Parathyroid adenoma (tissue), 2 donors: ENCODE data around the gene C14orf180.

Experiments
- H2AFZ ChIP-seq: fragments of 300-600 bp; sonication (generic); one replicate; pipeline ENCODE4 v1.7.0; 2017; ENCODE audit warnings: antibody characterized with exemption, mild to moderate bottlenecking
- H3K27ac ChIP-seq: fragments of 300-600 bp; sonication (generic); one replicate; pipeline ENCODE4 v1.7.0; 2017
- H3K27me3 ChIP-seq: fragments of 300-600 bp; sonication (generic); one replicate; pipeline ENCODE4 v1.7.0; 2017; ENCODE audit warnings: low read length; ENCODE audit not compliant: control insufficient read depth, insufficient read depth
- H3K36me3 ChIP-seq: fragments of 300-600 bp; sonication (generic); one replicate; pipeline ENCODE4 v1.7.0; 2017; ENCODE audit warnings: low read length; ENCODE audit not compliant: control insufficient read depth, insufficient read depth
- H3K4me1 ChIP-seq: fragments of 300-600 bp; sonication (generic); one replicate; pipeline ENCODE4 v1.7.0; 2017; ENCODE audit warnings: control low read depth
- H3K4me2 ChIP-seq: fragments of 300-600 bp; sonication (generic); one replicate; pipeline ENCODE4 v1.7.0; 2017; ENCODE audit warnings: low read length
- H3K4me3 ChIP-seq: fragments of 300-600 bp; sonication (generic); one replicate; pipeline ENCODE4 v1.7.0; 2017; ENCODE audit warnings: low read depth, low read length
- H3K79me2 ChIP-seq: fragments of 300-600 bp; sonication (generic); one replicate; pipeline ENCODE4 v1.7.0; 2017; ENCODE audit warnings: control low read depth
- H3K9ac ChIP-seq: fragments of 300-600 bp; sonication (generic); one replicate; pipeline ENCODE4 v1.7.0; 2017; ENCODE audit warnings: mild to moderate bottlenecking
- H3K9me3 ChIP-seq: fragments of 300-600 bp; sonication (generic); one replicate; pipeline ENCODE4 v1.7.0; 2017; ENCODE audit warnings: low read length; ENCODE audit not compliant: control insufficient read depth
- CTCF ChIP-seq: fragments of 300-600 bp; sonication (generic); IDR thresholded peaks from one replicate; pipeline ENCODE4 v1.7.0; 2017; ENCODE audit warnings: antibody characterized with exemption, mild to moderate bottlenecking
- donor health status: primary hyperparathyroidism.

The C14orf180 gene

GRCh38 chr14:104547310-104547997 lies 32.1 kb upstream of the C14orf180 start:
- Histone ChIP-seq H3K9me3 (no peaks in the 10 kb centered on the region), H3K4me1 (no peaks in the 10 kb centered on the region), H3K36me3 (no peaks in the 10 kb centered on the region), H3K27me3 (no peaks in the 10 kb centered on the region), H3K4me3 (no peak overlapping the region), H2AFZ (no peak overlapping the region), H3K27ac (no peak overlapping the region), H3K4me2 (no peak overlapping the region), H3K79me2 (no peaks in the 10 kb centered on the region), H3K9ac (no peak overlapping the region)
- no peak for TF ChIP-seq CTCF

- Histone ChIP-seq H3K4me2 (no peak overlapping the region), H3K4me1 (no peaks in the 10 kb centered on the region), H3K27me3 (no peaks in the 10 kb centered on the region), H3K27ac (no peak overlapping the region), H3K79me2 (no peaks in the 10 kb centered on the region), H3K36me3 (no peaks in the 10 kb centered on the region), H3K9ac (no peak overlapping the region), H3K9me3 (no peaks in the 10 kb centered on the region), H2AFZ (no peak overlapping the region), H3K4me3 (no peak overlapping the region)
- TF ChIP-seq CTCF = no peak
These were observed 31.4 kb upstream of the C14orf180 start for GRCh38 chr14:104547998-104548700.

GRCh38 chr14:104548802-104549535 lies 30.6 kb upstream of the C14orf180 start:
- no peaks in the 10 kb centered on the region for H3K9me3 ChIP-seq
- no peak overlapping the region for H3K27ac ChIP-seq
- H2AFZ ChIP-seq = no peak overlapping the region
- no peak for TF ChIP-seq CTCF
- H3K4me1 ChIP-seq = no peaks in the 10 kb centered on the region
- H3K4me2 ChIP-seq = no peak overlapping the region
- H3K79me2 ChIP-seq = no peaks in the 10 kb centered on the region
- H3K9ac ChIP-seq = no peak overlapping the region
- H3K4me3 ChIP-seq = no peak overlapping the region
- no peaks in the 10 kb centered on the region for H3K27me3 ChIP-seq
- H3K36me3 ChIP-seq = no peaks in the 10 kb centered on the region

GRCh38 chr14:104549536-104550339 lies 29.8 kb upstream of the C14orf180 start:
- no peak overlapping the region for H2AFZ ChIP-seq
- H3K9me3 ChIP-seq = no peaks in the 10 kb centered on the region
- no peaks in the 10 kb centered on the region for H3K27me3 ChIP-seq
- no peaks in the 10 kb centered on the region for H3K4me1 ChIP-seq
- no peak overlapping the region for H3K4me2 ChIP-seq
- no peaks in the 10 kb centered on the region for H3K36me3 ChIP-seq
- H3K4me3 ChIP-seq = no peak overlapping the region
- H3K27ac ChIP-seq = no peak overlapping the region
- no peaks in the 10 kb centered on the region for H3K79me2 ChIP-seq
- no peak for TF ChIP-seq CTCF
- H3K9ac ChIP-seq = no peak overlapping the region
